ENCODE data around the gene MRPS25.

MRPS25 gene
- 38.7 to 47.9 reads per million in 2 donors for total RNA-seq

GRCh38 chr3:15064835-15065549 lies at the start of gene MRPS25:
MRPS25 (minus strand) TSS chr3:15065315; CDS start chr3:15065194, 121 bp downstream.
- DNase-seq, result peak; percentile 79 to 95 (median 84)

- no peak for DNase-seq
Observed at GRCh38 chr3:15113884-15114283, 48.8 kb upstream of the MRPS25 start.

- no peak for DNase-seq
Observed at GRCh38 chr3:15113471-15113870, 48.4 kb upstream of the MRPS25 start.

- DNase-seq, result no peak
Observed at GRCh38 chr3:15112011-15112410, 46.9 kb upstream of the MRPS25 start.

- DNase-seq, result no peak
Observed at GRCh38 chr3:15110206-15110605, 45.1 kb upstream of the MRPS25 start.

- no peak for DNase-seq
Observed at GRCh38 chr3:15108869-15109268, 43.8 kb upstream of the MRPS25 start.

- peak; percentile 52 to 76 (median 59) for DNase-seq
Observed at GRCh38 chr3:15108082-15108545, 43.0 kb upstream of the MRPS25 start.

GRCh38 chr3:15107075-15107947 lies 42.2 kb upstream of the MRPS25 start:
- no peak for DNase-seq

GRCh38 chr3:15102836-15103235 lies 37.7 kb upstream of the MRPS25 start:
- no peak for DNase-seq

GRCh38 chr3:15102256-15102655 lies 37.1 kb upstream of the MRPS25 start:
- DNase-seq, result no peak

- DNase-seq, result peak in 1 of 5 experiments; percentile 54
Observed at GRCh38 chr3:15099364-15100098, 34.4 kb upstream of the MRPS25 start.

- peak; percentile 87 to 99 (median 94) for DNase-seq
Observed at GRCh38 chr3:15098503-15099363, 33.6 kb upstream of the MRPS25 start, which contains the start of gene RBSN. RBSN (minus strand) TSS chr3:15099148; CDS start chr3:15096120, 3,028 bp downstream.

- peak in 2 of 5 experiments; percentile 44 to 78 for DNase-seq
Observed at GRCh38 chr3:15097891-15098290, 32.8 kb upstream of the MRPS25 start.

GRCh38 chr3:15096046-15096445 lies 30.9 kb upstream of the MRPS25 start:
- no peak for DNase-seq

GRCh38 chr3:15094187-15094875 lies 29.2 kb upstream of the MRPS25 start:
- no peak for DNase-seq

- no peak for DNase-seq
Observed at GRCh38 chr3:15092686-15093085, 27.6 kb upstream of the MRPS25 start.

- no peak for DNase-seq
Observed at GRCh38 chr3:15091575-15091974, 26.5 kb upstream of the MRPS25 start.

- DNase-seq, result no peak
Observed at GRCh38 chr3:15089201-15089600, 24.1 kb upstream of the MRPS25 start.

- DNase-seq, result no peak
Observed at GRCh38 chr3:15086699-15087098, 21.6 kb upstream of the MRPS25 start.

- DNase-seq, result no peak
Observed at GRCh38 chr3:15086263-15086662, 21.1 kb upstream of the MRPS25 start.

GRCh38 chr3:15083252-15083651 lies 18.1 kb upstream of the MRPS25 start:
- no peak for DNase-seq
